Activated CD4-positive, alpha-beta T cell treated with anti-CD3 and anti-CD28 coated beads, Interleukin-2, amount 10 ng/mL, durations not matched to agents 24 days and 14 days (primary cell): ENCODE data around the gene NR5A2. TPM values are rescaled to one million over a fixed set of nuclear protein-coding genes. Genes with fewer than 3 reads are reported as not detected.

Source experiments
- DNase-seq: peaks from one replicate; pipeline ENCODE4 v3.0.0; 2022
- H3K27ac Mint-ChIP-seq: one replicate; pipeline ENCODE4 v1.8.0; 2022; ENCODE audit warnings: mild to moderate bottlenecking, mixed read lengths
- H3K27me3 Mint-ChIP-seq: one replicate; pipeline ENCODE4 v1.8.0; 2022; ENCODE audit warnings: mixed read lengths
- H3K36me3 Mint-ChIP-seq: one replicate; pipeline ENCODE4 v1.8.0; 2022; ENCODE audit warnings: low read depth, mild to moderate bottlenecking, mixed read lengths
- H3K4me1 Mint-ChIP-seq: one replicate; pipeline ENCODE4 v1.8.0; 2021; ENCODE audit warnings: mixed read lengths
- H3K4me3 Mint-ChIP-seq: one replicate; pipeline ENCODE4 v1.8.0; 2022; ENCODE audit warnings: mild to moderate bottlenecking, moderate library complexity, mixed read lengths
- H3K9me3 Mint-ChIP-seq: one replicate; pipeline ENCODE4 v1.8.0; 2021; ENCODE audit warnings: mixed read lengths
- intact Hi-C: fragments of 100-400 bp; cut with micrococcal nuclease; formaldehyde crosslinking; loops from one replicate; pipeline ENCODE4 v1.15.1; 2023
- total RNA-seq: library from RNA; stranded (reverse); gene quantifications from 2 replicates; pipeline ENCODE4 v1.2.3, GENCODE V29; 2022

The NR5A2 gene
- total RNA-seq, 1 donor from 2014 or later = not detected

DNA sequence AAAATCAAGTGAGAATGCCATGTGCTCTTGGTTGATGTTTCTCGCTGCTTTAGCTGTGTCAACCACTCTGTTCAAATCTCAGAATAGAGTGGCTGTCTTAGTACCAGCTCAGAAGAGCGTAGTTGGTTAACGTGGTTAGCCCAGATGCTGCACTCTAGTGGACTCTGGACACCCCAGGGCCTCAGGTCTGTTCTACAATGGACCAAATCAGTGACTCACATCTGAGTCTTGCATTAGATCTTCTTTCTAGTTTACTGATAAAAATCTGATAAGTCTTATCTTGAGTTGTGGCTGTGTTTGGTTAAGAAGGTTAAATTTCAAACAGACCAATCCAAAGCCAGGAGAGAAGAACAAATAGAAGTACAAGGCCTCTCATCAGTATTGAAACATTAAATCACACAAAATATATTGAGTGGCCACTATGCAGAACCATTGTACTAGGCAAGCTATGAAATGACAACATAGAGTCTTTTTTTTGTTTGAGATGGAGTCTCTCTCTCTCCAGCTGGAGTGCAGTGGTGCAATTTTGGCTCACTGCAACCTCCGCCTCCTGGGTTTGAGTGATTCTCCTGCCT, 104.1 kb downstream of the NR5A2 start:
- peaks cover 9% of the 10 kb centered on the region for H3K27me3 Mint-ChIP-seq
- DNase-seq = no peak
- intact Hi-C loops = loop anchor here (10.0 kb wide), 1 partner anchor 447 kb away; no protein-coding TSS in a partner anchor
- H3K4me1 Mint-ChIP-seq = peaks cover 16% of the 10 kb centered on the region
- no peak overlapping the region for H3K4me3 Mint-ChIP-seq
- no peaks in the 10 kb centered on the region for H3K36me3 Mint-ChIP-seq
- H3K27ac Mint-ChIP-seq = no peak overlapping the region
- no peaks in the 10 kb centered on the region for H3K9me3 Mint-ChIP-seq

- Mint-ChIP-seq H3K9me3 (no peaks in the 10 kb centered on the region), H3K27me3 (peaks cover 10% of the 10 kb centered on the region), H3K36me3 (no peaks in the 10 kb centered on the region), H3K4me1 (peaks cover 16% of the 10 kb centered on the region), H3K4me3 (no peak overlapping the region), H3K27ac (no peak overlapping the region)
- no peak for DNase-seq
- intact Hi-C loops = loop anchor here (10.0 kb wide), 1 partner anchor 448 kb away; no protein-coding TSS in a partner anchor
These were observed 105.6 kb downstream of the NR5A2 start for GRCh38 chr1:200133123-200133522.

GRCh38 chr1:200134116-200134515, 106.6 kb downstream of the NR5A2 start:
- H3K4me1 Mint-ChIP-seq = peaks cover 13% of the 10 kb centered on the region
- H3K4me3 Mint-ChIP-seq = no peak overlapping the region
- no peak overlapping the region for H3K27ac Mint-ChIP-seq
- intact Hi-C loops = loop anchor here (10.0 kb wide), 1 partner anchor 449 kb away; no protein-coding TSS in a partner anchor
- DNase-seq = no peak
- H3K36me3 Mint-ChIP-seq = no peaks in the 10 kb centered on the region
- H3K9me3 Mint-ChIP-seq = no peaks in the 10 kb centered on the region
- peaks cover 14% of the 10 kb centered on the region for H3K27me3 Mint-ChIP-seq

- no peaks in the 10 kb centered on the region for H3K4me1 Mint-ChIP-seq
- no peak overlapping the region for H3K27ac Mint-ChIP-seq
- peaks cover 18% of the 10 kb centered on the region for H3K27me3 Mint-ChIP-seq
- intact Hi-C loops = loop anchor here (5.0 to 10.0 kb wide), 2 partner anchors 276 to 452 kb away; partner anchors contain the start of gene ZNF281
- no peaks in the 10 kb centered on the region for H3K36me3 Mint-ChIP-seq
- no peak overlapping the region for H3K4me3 Mint-ChIP-seq
- no peak for DNase-seq
- no peaks in the 10 kb centered on the region for H3K9me3 Mint-ChIP-seq
These were observed 108.9 kb downstream of the NR5A2 start for GRCh38 chr1:200136384-200136783.

GRCh38 chr1:200139661-200140250, 112.2 kb downstream of the NR5A2 start:
- H3K27ac Mint-ChIP-seq = no peak overlapping the region
- H3K27me3 Mint-ChIP-seq = peaks cover 9% of the 10 kb centered on the region
- H3K9me3 Mint-ChIP-seq = no peaks in the 10 kb centered on the region
- DNase-seq = peak; percentile 79
- peaks cover 5% of the 10 kb centered on the region for H3K4me1 Mint-ChIP-seq
- intact Hi-C loops = loop anchor here (1.0 to 10.0 kb wide), 6 partner anchors 15 to 455 kb away; partner anchors contain the start of gene ZNF281
- H3K4me3 Mint-ChIP-seq = no peak overlapping the region
- no peaks in the 10 kb centered on the region for H3K36me3 Mint-ChIP-seq

DNA sequence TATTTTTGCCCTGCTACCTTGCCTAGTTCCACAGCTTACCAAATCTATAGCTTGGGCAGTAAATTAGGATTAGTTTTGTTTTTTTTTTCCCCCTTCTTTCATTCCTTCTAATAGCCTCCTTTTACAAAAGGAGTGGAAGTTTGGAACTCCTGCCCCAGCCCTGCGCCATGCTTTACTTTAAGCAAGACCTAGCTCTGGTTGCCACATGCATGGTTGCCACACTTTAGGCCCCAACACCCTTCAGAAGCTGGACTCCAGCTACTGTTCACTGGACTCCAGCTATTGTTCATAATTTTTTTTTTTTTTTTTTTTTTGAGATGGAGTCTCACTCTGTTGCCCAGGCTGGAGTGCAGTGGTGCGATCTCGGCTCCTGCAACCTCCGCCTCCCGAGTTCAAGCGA, 115.8 kb downstream of the NR5A2 start:
- intact Hi-C loops = no loop called here
- Mint-ChIP-seq H3K4me3 (no peak overlapping the region), H3K9me3 (peaks cover 4% of the 10 kb centered on the region), H3K36me3 (no peaks in the 10 kb centered on the region), H3K27ac (no peak overlapping the region), H3K27me3 (peaks cover 7% of the 10 kb centered on the region), H3K4me1 (peaks cover 11% of the 10 kb centered on the region)
- no peak for DNase-seq

DNA sequence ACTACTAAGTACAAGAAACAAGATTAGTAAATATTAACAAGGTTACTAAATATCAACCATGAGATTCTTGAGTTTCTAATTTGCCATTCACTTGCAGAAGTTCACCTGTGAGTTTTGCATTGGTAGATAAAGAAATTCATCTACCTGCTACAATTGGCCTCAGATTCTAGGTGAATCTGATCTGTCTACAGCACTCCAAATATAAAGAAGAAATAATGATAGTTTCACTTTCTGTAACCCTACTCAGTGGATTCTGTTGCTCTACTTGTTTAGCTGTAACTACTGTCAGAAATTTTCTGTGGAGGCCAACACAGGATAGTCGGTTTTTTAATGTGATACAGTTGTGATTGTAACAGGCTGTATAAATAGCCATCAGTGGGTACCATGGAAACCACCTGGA, 118.6 kb downstream of the NR5A2 start:
- no peak overlapping the region for H3K4me3 Mint-ChIP-seq
- no peak overlapping the region for H3K27ac Mint-ChIP-seq
- no peaks in the 10 kb centered on the region for H3K36me3 Mint-ChIP-seq
- H3K27me3 Mint-ChIP-seq = no peaks in the 10 kb centered on the region
- no peak for DNase-seq
- H3K4me1 Mint-ChIP-seq = peaks cover 25% of the 10 kb centered on the region
- peaks cover 4% of the 10 kb centered on the region for H3K9me3 Mint-ChIP-seq
- intact Hi-C loops = no loop called here

- Mint-ChIP-seq H3K27ac (peak overlapping the region; percentile 11), H3K4me3 (no peak overlapping the region), H3K4me1 (peaks cover 33% of the 10 kb centered on the region), H3K36me3 (no peaks in the 10 kb centered on the region), H3K27me3 (no peaks in the 10 kb centered on the region), H3K9me3 (peaks cover 4% of the 10 kb centered on the region)
- intact Hi-C loops = no loop called here
- DNase-seq = no peak
These were observed 119.6 kb downstream of the NR5A2 start for GRCh38 chr1:200147094-200147493.

- Mint-ChIP-seq H3K4me3 (no peak overlapping the region), H3K9me3 (peaks cover 4% of the 10 kb centered on the region), H3K4me1 (peaks cover 36% of the 10 kb centered on the region), H3K27ac (no peak overlapping the region), H3K36me3 (no peaks in the 10 kb centered on the region), H3K27me3 (no peaks in the 10 kb centered on the region)
- intact Hi-C loops = no loop called here
- no peak for DNase-seq
These were observed 120.2 kb downstream of the NR5A2 start for GRCh38 chr1:200147742-200148141.

DNA sequence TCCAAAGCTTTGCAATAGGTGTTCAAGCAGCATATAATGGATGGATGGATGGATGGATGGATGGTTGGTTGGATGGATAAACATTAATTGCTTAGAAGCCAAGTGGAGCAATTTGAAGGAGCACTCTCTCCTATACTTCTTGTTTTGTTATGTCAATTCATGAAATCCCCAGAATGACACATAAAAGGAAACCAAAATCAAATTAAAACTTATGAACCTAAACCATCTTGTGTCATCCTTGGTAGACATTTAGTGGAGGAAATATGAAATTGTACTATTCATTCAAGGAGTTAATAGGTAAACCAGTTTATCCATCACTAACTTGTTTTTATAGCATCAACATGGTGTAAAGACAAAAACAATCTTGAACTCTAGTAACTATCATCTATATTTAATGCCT, 122.5 kb downstream of the NR5A2 start:
- no peak for DNase-seq
- no peaks in the 10 kb centered on the region for H3K36me3 Mint-ChIP-seq
- peak overlapping the region; percentile 19 for H3K4me3 Mint-ChIP-seq
- intact Hi-C loops = loop anchor here (1.0 to 5.0 kb wide), 7 partner anchors 157 to 978 kb away; no protein-coding TSS in a partner anchor
- H3K27ac Mint-ChIP-seq = peak overlapping the region; percentile 66
- H3K4me1 Mint-ChIP-seq = peaks cover 49% of the 10 kb centered on the region
- H3K9me3 Mint-ChIP-seq = peaks cover 4% of the 10 kb centered on the region
- no peaks in the 10 kb centered on the region for H3K27me3 Mint-ChIP-seq

DNA sequence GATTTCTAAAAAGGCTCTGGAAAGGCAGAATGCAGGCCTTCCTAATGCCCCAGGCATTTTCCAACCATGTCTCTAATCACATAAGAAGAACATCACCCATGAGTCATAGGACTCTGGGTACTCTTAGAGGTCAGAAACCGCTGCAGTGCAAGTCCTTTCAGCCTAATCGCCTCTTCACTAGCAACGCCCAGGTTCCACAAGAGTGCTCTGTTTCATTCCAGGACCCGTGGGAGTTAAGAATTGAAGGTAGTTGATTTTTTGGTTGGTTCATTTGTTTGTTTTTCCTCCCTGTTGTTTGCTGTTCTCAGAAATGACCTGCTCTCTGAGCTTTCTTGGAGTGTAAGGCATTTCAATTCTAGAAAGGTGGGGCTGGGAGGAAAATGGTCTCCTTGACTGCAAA, 123.2 kb downstream of the NR5A2 start:
- Mint-ChIP-seq H3K9me3 (peaks cover 4% of the 10 kb centered on the region), H3K36me3 (no peaks in the 10 kb centered on the region), H3K4me3 (peak overlapping the region; percentile 53), H3K27me3 (no peaks in the 10 kb centered on the region), H3K4me1 (peaks cover 49% of the 10 kb centered on the region), H3K27ac (peak overlapping the region; percentile 66)
- DNase-seq = peak; percentile 67
- intact Hi-C loops = loop anchor here (1.0 to 5.0 kb wide), 7 partner anchors 157 to 978 kb away; no protein-coding TSS in a partner anchor

DNA sequence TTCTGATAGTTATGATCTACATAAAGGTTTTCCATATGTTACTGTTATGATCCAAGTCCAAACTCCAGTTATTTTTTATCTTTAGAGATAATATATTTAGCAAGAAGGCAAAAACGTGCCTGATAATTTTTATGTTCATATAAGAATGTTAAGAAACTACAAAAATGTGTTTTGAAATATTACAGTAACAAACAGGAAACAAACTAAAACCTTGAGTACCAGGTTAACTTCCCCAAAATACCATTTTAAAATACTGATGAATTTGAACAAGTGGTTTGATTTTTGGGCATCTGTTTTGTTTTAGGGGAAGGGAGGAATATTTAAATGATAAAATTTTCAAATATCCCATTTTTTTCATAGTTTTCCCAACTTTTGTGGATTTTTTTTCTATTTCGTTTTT, 124.8 kb downstream of the NR5A2 start:
- Mint-ChIP-seq H3K9me3 (peaks cover 3% of the 10 kb centered on the region), H3K4me3 (no peak overlapping the region), H3K27me3 (no peaks in the 10 kb centered on the region), H3K36me3 (no peaks in the 10 kb centered on the region), H3K27ac (peak overlapping the region; percentile 96), H3K4me1 (peaks cover 48% of the 10 kb centered on the region)
- intact Hi-C loops = loop anchor here (2.0 to 5.0 kb wide), 5 partner anchors 54 to 980 kb away; no protein-coding TSS in a partner anchor
- no peak for DNase-seq

- intact Hi-C loops = loop anchor here (1.0 to 5.0 kb wide), 9 partner anchors 15 to 981 kb away; no protein-coding TSS in a partner anchor
These were observed 126.0 kb downstream of the NR5A2 start for GRCh38 chr1:200153277-200154055.

More at GRCh38 chr1:200153277-200154055, 126.0 kb downstream of the NR5A2 start:
- no peaks in the 10 kb centered on the region for H3K9me3 Mint-ChIP-seq
- peak overlapping the region; percentile 96 for H3K27ac Mint-ChIP-seq
- peaks cover 47% of the 10 kb centered on the region for H3K4me1 Mint-ChIP-seq
- no peaks in the 10 kb centered on the region for H3K36me3 Mint-ChIP-seq
- H3K27me3 Mint-ChIP-seq = no peaks in the 10 kb centered on the region
- H3K4me3 Mint-ChIP-seq = peak overlapping the region; percentile 78
- peak; percentile 88 for DNase-seq
